Activated CD4-positive, alpha-beta T cell treated with anti-CD3 and anti-CD28 coated beads for 48 hours (primary cell): ENCODE results near the gene RABL2B.

Experiments used
- DNase-seq: peaks from one replicate; pipeline ENCODE4 v3.0.0-alpha.2; 2020

Gene RABL2B

DNA sequence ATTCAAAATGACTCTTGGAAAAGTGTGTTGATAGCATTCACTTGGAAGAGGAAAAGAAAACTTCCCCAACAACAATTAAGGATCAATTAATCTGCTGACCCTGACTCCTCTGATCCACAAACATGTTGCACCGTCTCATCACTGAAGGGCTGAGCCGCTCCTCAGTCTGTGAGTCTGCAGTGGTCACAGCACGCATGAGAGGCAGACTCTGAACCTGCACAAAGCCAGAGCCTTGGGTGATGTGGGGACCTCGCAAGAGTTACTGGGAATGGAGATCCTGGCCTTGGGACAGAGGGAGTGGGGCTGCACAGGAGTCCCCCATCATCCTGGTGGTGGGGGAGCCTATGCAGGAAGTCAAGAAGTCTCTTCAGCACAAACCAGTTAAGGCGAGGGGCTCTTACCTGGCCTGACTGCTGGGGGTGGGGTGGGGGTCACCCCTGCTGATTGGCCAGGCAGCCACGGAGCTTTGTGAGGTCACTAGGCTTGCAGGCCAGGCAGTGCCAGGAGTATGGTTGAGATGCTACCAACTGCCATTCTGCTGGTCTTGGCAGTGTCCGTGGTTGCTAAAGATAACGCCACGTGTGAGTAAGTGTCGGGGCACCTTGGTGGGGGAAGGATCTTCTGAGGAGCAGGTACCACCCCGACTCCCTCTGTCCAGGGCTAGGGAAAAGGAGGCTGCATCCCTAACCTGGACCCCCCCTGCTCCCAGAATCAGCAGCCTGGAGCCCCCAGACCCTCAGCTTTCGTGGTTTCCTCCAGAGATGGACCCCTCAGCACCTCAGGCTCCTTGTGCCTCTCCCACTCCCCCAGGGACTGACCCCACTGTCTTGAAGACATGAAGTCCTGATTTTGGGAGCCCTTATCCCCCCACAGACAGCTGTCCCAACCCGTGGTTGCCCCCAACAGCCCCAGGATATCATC lies 45.4 kb downstream of the RABL2B start, which contains the start of gene ACR:
Gene ACR (plus strand): TSS at position 477 of the 921 bp plus-strand sequence. CDS start 32 bp downstream, at position 509.
- peak; percentile 1 for DNase-seq

DNA sequence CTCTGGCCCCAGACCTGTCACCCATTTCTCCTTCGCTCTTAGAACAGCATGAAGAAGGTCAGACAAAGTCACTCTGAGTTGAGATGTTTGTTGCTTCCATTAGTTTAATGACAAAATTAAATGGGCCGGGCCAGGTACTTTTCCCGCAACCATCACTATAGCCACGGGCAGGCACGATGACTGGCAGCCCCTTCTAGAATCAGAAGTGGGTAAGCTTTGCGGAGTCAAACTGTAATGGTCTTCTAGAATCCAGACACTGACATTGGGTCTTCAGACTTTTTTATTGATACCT lies 47.8 kb downstream of the RABL2B start:
- DNase-seq = no peak

DNA sequence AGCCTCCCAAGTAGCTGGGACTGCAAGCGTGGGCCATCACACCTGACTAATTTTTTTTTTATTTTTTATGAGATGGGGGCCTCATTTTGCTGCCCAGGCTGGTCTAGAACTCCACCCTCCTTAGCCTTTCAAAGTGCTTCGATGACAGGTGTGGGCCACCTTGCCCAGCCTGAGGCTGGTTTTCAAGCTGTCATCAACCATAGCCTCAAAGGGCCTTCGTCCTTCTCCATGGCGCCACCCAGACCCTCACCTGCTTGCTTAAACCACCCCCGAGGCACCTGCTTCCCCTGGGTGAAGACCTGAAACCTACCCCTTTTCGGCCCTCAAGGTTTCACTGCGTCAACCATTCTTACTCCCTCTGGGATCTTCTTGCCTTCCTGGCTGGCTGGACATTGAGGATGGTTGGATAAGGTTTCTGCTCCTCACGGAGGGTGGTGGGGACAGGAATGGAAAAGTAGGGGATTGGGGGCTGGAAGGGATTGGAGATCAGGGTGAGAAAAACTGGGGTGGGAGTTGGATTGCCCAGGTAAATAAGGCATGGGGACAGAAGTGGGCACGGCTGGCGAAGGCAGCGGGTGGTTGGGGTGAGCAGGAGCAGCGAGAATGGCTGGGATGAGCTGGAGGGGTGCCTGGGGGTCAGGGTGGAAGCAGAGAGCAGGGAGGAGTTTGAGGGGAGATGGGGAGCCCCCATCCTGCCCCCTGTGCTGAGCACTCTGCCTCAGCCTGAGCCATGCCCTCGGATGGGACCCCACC lies 48.3 kb downstream of the RABL2B start:
- no peak for DNase-seq

DNA sequence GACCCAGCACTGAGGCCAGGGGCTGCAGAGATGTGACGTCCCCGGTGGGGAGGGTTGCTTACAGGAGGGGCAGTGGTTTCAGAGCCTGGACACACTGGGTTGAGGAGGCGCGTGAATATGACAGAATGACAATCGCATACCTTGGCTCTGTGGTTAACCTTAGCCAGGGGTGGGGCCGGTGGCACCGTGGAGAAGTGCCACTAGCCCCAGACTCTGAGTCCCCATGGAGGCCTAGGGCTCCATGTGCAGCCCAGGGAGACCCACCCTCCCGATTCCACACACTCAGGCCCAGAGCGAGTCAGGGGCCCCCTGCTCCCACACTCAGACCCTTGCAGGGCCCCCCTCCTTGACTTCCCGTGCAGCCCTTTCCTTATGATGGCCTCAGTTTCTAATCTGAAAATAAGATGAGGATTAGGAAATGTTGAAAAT lies 49.1 kb downstream of the RABL2B start:
- DNase-seq = no peak

DNA sequence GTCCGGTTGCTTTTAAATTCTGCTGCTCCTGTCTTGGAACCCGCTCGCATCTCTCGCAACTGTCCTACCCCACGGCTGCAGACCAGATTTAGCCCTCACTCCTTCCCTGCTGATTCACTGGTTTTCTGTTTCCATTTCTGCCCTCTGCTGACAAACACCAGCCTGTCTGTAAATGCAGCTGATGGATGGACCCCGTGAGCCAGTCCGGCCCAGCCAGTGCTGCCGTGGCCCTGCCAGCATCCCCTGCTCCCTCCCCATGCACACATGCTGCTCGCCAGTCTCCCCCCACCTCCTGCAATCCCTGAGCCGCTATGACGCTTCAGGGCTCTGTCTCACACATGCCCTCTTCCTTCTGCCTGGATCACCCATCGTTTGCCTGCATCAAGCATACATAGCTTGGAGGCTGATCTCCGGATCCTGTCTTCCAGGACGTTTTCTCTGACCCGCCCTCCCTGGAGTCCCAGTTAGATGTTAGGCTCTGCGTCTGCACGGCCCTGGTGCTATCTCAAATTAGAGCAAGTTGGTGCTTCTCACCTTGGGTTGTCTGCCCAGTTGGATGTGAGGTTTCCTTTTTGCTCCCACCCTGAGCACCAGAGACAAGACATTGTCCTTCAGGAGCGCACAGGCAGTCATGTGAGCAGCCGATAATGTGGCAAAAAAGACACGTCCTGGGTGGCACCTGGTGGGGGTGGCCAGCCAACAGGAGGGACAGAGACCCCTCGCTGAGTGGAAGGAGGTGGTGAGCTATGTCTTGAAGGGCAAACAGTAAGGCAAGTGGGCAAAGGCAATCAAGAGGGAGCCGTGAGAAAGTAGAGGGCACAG lies 49.7 kb downstream of the RABL2B start:
- no peak for DNase-seq

DNA sequence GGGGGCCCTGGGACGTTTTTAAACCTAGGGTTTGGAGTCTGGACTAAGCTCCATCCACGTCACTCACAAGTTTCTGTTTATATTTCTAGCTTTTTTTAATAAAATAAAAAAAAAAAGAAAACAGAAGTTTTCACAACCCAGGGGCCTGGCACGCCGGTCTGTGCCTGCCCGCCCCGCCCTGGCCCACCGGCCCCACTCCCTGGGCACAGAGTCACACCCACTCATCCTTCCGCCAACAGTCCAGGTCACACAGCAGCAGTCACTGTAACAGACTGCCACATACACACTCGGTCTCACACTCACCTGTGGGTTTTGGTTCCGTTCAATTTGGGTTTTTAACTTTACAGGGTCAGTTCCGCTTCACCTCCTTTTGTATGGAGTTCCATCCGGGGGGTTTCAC lies 50.8 kb downstream of the RABL2B start:
- no peak for DNase-seq

DNA sequence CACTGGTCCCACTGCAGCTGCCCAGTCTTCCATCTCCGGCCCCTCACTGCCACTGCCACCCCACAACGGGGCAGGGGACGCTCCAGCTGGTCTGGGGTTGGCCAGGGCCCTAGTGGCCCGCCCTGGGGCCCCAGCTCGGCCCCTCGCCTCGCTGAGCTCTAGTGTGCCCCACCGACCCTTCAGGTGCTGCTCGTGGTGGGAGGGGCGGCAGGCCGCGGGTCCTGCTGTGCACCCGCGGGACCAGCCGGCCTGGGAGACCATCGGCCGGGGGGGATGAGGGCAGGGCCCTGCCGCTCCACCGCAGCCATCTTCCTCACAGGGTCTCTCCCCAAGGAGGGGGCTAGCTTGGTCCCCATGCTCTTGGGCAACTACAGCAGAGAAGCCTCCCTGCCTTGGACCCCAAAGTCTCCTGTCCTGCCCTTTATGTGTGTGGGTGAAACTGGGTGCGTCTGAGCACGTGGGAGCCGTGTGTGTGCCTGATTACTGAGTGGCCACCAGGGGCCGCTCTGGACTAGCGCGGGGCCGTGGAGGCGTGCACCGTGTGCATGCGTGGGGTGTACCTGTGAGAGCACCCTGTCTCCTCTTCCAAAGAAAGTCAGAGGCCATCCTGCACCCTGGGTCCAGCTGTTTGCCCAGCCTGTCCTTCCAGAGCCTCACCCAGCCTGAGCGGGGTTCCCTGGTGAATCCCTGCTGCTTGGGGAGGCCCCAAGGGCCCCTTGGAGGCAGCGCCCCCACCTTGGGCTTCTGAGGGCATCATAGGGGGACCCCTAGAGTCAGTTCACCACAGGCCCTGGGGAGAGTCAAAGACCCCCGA lies 51.4 kb downstream of the RABL2B start:
- DNase-seq = peak; percentile 74

DNA sequence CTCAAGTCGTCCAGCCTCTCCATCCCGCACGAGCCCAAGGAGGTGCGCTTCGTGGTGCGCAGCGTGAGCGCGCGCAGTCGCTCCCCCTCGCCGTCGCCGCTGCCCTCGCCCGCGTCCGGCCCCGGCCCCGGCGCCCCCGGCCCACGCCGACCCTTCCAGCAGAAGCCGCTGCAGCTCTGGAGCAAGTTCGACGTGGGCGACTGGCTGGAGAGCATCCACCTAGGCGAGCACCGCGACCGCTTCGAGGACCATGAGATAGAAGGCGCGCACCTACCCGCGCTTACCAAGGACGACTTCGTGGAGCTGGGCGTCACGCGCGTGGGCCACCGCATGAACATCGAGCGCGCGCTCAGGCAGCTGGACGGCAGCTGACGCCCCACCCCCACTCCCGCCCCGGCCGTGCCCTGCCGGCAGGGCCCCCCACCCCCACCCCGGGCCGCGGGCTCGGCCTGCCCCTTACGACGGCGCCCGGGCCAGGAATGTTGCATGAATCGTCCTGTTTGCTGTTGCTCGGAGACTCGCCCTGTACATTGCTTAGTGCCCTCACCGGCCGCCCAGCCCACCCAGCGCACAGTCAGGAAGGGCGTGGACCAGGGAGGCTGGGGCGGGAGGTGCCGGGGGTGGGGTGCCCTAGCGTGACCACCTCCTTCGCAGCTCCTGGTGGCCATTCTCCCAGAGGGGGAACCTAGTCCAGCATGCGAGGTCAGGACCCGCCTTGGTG lies 52.3 kb downstream of the RABL2B start:
- no peak for DNase-seq

DNA sequence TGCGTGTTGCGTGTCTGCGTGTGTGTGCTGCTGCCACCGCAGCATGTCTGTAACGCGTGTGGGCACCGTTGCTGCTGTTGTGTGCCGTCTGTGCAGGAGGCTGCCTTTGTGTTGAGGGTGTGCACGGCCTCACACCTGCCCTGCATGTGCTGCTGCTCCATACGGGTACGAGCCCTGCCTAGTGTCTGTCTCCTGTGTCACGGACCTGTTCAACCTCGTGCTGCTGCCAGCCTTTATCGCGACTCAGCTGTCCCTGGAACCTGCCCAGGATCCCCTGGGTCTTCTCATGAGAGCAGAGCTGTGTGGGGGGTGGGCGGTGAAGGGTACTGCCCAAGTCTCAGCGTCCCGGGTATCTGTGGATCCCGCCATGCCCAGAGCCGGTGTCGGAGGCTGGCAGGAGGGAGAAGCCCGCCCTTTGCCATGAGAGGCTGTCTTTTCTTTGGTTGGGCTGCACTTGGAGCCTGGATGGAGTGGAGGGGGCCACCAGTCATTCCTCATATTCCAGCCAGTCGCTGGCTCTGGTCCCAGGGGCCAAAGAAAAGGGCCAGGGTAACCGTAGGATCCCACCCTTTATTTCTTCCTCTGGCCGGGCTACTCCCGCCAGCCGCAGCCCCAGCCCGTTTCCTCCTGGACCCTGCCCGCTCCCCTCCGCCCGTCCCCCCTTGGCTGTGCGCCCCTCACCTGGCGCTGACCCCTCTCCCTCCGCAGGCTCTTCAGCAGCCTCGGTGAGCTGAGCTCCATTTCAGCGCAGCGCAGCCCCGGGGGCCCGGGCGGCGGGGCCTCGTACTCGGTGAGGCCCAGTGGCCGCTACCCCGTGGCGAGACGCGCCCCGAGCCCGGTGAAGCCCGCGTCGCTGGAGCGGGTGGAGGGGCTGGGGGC lies 53.2 kb downstream of the RABL2B start:
- DNase-seq = no peak

DNA sequence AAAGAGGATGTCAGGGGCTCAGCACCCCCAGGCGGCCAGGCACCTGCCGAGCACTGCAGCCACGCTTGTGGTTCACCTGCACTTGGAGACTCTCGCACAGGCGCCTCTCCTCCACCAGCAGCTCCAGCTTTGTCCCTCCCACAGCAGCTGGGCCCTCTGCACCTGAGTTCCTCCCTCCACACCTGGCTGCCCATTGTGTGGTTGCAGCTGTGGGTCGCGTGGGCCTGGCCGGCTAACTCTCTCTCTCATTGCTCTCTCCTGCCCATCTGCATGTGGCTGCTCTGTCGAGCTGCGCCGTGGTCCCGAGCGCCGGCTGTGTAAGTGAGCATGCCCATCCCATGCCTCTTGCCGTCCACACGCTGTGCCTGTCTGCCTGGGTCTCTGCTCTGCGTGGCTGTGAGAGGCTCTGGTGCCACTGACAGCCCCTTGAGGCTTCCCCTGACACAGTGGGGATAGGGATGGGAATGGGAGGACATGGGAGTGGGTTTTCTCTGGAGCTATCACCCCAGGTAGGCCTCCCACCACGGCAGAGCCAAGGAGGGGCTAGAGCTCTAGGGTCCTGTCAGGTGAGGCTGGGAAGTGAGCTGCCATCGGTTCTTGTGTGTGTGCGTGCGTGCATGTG lies 53.9 kb downstream of the RABL2B start:
- no peak for DNase-seq

DNA sequence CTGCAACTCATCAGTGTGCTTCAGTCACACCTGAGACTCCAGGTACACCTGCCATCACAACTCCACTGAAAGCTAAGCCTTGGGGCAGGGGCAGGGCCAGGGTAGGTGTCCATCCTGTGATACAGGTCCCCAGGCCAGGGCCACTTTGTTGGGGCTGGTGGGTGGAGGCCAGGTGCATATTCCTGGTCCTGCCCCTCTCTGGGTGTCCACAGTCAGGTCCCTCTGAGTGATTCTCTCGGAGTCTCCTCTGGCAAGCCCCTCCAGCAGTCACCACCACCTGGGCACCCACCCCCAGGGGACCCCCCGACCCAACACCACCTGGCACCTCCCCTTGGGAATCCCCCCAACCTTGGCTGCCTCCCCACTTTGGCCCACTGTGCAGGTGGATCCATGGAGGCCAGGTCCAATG lies 54.9 kb downstream of the RABL2B start:
- no peak for DNase-seq

DNA sequence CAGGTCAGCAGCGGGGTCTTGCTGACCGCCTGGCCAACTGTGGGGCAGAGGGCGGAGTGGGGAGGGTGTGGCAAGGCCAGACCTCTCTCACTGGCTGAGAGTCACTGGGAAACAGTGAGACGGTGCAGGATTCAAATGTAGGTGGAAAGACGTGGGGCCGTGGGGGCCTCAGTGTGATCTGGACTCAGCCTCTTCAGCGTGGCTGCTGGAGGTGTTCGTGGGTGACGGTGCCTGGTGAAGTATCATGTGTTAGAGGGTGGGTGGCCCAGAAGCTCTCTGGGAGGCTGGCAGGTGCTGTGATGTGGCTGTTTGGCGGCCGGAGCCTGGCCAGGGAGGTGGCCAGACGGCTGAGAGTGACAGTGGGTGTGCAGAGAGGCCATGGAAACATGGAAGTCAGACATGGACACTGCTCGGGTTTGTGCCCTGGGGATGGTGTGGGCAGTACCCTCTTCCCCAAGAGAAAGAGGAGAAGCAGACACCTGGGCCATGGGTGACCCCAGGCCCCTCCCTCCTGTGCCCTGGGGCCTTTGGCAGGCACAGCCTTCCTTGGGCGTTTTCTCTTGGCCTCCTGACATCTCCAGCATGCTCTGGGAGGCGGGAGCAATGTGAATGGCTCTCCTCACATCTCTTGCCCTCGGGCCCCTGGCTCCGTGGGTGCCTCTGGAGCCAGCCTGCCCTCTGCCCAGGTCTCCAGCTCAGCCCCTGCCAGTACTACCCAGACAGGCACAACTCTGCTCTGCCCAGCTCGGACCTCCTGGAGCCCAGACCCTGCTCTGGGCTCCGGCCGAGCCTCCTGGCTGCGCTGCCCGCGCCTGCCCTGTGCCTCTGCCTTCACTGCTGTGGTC lies 55.5 kb downstream of the RABL2B start:
- no peak for DNase-seq

DNA sequence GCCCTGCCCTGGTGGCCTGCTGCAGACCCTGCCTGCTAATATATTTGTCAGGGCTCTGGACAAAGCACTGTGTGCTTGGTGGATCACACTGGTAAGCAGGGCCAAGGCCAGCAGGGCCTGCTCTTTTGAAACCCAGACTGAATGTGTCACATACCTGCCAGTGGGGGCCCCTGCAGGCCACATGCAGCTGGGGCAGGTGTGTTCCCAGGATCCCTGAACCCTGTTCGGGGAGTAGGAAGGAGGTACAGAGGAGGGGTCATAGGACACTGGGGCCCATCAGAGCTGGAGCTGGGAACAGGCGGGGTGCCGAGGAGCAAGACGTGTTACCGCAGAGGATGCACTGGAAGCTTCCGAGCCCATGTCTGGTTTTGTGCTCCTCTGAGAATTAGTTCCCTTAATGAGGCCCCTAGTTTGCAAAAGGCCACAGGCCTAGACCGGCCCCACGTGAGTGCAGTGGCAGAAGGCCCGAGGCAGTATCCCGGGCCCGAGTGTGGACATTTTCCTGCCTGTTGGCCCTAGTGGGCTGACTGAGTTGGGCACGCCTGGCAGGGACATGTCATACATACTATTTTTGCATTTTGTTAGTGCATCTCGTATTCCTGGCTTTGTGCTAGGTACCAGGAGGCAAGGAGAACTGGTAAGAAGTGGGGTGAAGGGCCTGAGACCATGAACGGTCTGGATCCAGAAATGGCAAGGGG lies 56.6 kb downstream of the RABL2B start:
- DNase-seq = no peak

DNA sequence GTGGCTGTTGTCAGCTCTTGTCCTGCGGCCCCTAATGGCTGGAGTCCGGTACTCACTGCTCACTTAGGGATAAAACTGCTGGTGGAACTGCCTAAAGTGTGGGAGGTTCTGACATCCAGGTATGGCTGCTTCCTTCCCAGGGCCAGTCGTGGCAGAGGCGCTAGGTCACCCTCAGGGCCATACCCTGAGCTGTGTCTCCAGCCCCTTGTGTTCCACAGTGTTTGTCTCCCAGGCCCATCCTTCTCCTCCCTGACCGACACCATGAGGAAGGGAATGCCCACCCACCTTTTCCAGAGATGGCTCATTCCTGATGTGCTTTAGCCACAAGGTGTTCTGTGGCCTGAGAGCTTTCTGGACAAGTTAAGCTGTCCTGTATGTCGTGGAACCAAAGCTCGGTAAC lies 57.8 kb downstream of the RABL2B start:
- no peak for DNase-seq

DNA sequence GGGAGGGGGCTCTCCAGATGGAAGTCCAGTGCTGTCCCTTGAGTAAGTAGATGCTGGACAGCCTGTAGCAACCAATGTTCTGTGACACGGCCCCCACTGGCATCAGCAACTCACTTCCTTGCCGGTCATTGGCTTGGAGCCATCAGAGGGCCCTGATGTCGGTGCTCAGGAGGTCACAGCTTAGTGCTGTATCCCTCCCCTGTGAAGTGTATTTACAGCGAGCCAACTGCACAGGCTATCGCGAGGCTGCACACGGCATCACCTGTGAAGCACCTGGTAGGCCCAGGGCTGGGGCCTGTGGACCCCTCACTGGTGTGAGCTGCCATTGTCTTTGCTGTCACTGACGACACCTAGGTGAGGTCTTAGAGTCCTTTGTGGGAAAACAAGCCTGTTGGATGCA lies 58.8 kb downstream of the RABL2B start:
- DNase-seq = no peak

DNA sequence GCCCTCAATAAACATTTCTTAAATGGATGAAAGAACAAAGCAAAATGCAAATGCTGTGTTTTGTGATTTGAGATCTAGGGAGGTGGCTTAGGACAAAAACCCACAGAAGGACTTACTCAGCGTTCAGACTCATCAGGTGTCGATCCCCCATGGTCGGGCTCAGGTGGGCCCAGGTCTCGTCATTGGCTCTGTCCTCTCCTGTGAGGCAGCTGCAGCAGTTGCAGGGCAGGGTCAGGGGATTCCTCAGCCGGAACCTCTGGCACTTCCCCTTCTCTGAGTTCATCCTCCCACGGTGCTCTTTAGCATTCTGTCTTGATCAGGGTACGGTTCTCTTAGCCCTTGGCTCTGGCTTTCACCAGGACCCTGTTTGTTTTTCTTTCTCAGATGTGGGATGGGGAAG lies 59.4 kb downstream of the RABL2B start:
- no peak for DNase-seq

DNA sequence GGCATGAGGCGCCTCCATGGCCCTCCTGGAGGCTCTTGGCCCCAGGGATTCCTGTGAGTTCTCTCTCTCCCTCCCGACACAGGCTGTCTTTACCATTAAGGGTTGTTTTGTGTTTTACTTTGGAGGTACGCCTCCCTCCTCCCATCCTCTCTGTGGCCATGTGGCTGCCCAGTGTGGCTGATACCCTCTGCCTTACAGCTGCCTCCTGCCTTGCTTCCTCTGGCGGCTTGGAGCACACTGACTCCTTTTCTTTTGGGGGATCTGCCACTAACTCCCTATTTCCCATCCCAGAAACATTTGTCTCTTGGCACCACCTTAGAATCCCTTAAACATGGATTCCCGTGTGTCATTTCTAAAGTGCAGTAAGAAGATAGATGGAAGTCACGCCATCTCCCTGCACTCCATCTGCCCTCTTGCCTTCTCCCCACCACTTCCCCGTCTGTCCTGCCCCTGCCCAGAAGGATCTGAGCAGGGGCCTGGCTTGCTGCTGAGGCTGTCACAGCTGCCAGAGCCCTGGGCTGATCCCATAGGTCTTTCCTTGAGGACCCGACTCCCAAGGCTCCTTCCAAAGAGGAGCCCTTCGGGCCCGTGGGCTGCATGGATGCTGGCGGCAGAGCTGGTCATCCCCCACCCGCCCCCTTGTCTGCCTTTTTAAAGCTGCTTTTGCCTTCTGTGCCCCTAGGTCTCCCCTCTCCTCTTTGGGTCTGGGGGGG lies 60.6 kb downstream of the RABL2B start:
- DNase-seq = no peak
